Adrenal gland (tissue), 5 donors: ENCODE measurements around the gene EPN3.

Experiments used
- POLR2A ChIP-seq, 2 donors: fragments of 450-650 bp; IDR thresholded peaks; one replicate each; pipeline ENCODE4 v1.6.1; 2017; ENCODE audit warnings: antibody characterized with exemption in 2 of 2, mild to moderate bottlenecking in 2 of 2, moderate library complexity in 1 of 2
- TF ChIP-seq, protein P1 (sequence below), 6 experiments: fragments of 450-650 bp in 4 of 6; fragments of 200-600 bp in 2 of 6; sonication (generic) in 1 of 6; IDR thresholded peaks; 1 replicate in 5 of 6; 2 replicates in 1 of 6; pipeline versions ENCODE4 v1.5.1 to v1.8.0; 2016 to 2021; ENCODE audit warnings: antibody characterized with exemption in 6 of 6, mild to moderate bottlenecking in 2 of 6, moderate library complexity in 1 of 6
- donor health status: DM: no; HTN: no; CAD: no.

DNA sequence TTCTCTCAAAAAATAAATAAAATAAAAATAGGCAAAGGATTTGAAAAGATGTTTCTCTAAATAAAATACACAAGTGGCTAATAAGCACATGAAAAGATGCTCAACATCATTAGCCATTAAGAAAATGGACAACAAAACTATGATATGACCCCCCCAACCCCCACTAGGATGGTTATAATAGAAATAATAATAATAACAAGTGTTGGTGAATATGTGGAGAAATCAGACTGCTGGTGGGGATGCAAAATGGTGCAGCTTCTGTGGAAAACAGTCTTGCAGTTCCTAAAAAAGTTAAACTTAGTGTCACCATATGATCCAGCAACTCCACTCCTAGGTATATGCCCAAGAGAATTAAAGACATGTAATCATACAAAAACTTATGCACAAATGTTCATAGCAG lies 33.3 kb upstream of the EPN3 start:
- TF ChIP-seq, protein P1, sequence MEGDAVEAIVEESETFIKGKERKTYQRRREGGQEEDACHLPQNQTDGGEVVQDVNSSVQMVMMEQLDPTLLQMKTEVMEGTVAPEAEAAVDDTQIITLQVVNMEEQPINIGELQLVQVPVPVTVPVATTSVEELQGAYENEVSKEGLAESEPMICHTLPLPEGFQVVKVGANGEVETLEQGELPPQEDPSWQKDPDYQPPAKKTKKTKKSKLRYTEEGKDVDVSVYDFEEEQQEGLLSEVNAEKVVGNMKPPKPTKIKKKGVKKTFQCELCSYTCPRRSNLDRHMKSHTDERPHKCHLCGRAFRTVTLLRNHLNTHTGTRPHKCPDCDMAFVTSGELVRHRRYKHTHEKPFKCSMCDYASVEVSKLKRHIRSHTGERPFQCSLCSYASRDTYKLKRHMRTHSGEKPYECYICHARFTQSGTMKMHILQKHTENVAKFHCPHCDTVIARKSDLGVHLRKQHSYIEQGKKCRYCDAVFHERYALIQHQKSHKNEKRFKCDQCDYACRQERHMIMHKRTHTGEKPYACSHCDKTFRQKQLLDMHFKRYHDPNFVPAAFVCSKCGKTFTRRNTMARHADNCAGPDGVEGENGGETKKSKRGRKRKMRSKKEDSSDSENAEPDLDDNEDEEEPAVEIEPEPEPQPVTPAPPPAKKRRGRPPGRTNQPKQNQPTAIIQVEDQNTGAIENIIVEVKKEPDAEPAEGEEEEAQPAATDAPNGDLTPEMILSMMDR (IDR thresholded peaks at IDR 0.05) = no peak
- no peak for TF ChIP-seq POLR2A (IDR thresholded peaks at IDR 0.05)
